GM19455 (cell line): ENCODE data around the gene MAGI2.
"Not testable (repeated sequence)": the region's sequence is repeated elsewhere in the genome, so short reads cannot be mapped to it uniquely, and the experiment has no call there.

Experiments used
- ATAC-seq: cut with Tn5 transposase; IDR thresholded peaks from one replicate; pipeline ENCODE4 v1.9.1; 2021; ENCODE audit not compliant: unreplicated experiment

Gene MAGI2

DNA sequence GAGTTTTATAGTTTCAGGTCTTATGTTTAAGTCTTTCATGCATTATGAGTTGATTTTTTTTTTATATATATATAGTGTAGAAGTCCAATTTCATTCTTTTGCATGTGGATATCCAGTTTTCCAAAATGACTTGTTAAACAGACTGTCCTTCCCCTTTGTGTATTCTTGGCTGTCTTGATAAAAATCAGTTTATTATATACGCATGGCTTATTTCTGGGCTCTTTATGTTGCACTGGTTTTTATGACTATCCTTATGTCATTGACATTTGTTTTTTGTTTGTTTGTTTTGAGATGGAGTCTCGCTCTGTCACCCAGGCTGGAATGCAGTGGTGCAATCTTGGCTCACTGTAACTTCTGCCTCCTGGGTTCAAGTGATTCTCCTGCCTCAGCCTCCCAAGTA is 485.9 kb downstream of the MAGI2 start:
- not testable (repeated sequence) for ATAC-seq

- ATAC-seq = no peak
These were observed 486.4 kb downstream of the MAGI2 start for GRCh38 chr7:78967046-78967445.

DNA sequence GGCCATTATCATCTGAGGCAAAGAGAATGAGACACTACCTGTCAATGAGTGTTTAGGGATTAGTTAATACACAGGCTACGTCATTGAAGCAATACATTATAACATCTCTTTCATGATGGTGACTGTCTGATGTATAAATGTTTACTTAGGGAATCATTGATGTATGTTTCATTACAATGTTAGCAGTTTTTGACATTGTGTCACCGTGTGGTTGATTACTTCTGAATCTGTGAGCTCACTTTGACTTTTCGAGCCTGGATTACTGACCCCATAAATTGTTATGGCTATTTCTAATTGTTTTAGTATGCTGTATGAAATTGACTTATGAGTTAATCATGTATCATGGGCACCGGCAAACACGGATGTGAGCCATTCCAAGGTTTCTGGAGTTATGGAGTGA is 494.0 kb downstream of the MAGI2 start:
- ATAC-seq = no peak

GRCh38 chr7:78955329-78955728 is 498.1 kb downstream of the MAGI2 start:
- ATAC-seq = no peak

DNA sequence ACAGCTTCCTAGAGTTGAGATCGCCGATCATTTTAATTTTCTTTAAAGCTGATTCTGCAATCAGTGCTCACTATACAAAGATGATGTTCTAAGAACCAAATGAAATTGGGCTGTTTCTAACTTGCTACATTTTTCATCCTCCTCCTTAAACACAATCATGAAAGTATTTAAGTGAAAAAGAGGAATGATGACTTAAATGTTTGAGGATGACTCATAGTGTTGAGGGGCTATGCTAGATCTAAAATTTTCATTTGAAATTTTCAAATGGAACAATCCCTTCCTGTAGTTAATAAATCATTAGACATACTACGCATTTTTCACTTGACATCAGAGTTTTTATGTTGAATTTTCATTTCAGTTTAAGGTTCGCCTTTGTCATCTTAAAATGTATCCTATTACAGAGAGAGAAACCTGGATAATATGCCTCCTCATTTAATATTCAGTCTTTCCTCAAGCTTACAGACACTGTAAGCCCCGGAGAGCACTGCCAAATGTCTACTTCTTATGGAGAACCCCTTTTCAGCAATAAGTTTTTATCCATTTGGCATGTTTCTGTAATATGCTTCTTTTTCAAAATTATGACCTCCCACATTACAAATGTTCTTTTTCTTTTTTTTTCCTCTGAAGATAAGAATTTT is 499.6 kb downstream of the MAGI2 start:
- ATAC-seq = no peak

- ATAC-seq = no peak
These were observed 500.4 kb downstream of the MAGI2 start for GRCh38 chr7:78953090-78953489.

DNA sequence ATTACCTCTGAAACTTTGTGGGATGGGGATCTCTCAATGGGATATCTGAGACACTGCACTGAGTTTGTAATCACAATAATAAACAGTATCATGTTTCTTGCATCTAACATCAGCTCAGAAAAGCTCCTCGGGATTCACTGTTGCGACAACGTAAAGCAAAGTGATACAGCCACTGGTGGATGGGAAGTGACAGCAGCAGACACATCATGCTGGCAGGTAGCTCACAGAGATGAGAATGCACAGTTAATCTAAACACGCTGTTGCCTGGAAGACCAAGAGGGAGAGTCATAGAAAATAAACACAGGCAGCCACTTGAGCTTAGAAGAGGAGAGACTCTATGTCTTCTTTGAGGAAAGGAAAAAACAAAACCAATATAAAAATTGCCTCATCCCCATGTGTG is 513.8 kb downstream of the MAGI2 start:
- ATAC-seq = no peak

GRCh38 chr7:78924581-78924980 is 528.9 kb downstream of the MAGI2 start:
- no peak for ATAC-seq

DNA sequence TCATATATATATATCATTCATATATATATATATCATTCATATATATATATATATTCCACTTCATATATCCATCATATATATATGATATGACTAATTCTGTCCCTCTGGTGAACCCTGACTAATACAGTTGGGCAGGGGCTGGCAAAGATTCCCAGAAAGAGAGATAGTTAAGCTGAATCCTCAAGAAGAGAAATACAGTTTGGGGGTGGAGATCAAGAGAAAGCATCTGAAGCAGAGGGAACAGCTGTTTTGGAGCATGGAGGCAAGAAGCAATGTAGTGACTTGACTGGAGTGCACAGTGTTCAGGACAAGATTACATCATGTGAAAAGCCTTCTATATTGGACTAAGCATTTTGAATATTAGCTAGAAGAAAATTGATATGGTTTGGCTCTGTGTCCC is 540.7 kb downstream of the MAGI2 start:
- ATAC-seq = no peak

DNA sequence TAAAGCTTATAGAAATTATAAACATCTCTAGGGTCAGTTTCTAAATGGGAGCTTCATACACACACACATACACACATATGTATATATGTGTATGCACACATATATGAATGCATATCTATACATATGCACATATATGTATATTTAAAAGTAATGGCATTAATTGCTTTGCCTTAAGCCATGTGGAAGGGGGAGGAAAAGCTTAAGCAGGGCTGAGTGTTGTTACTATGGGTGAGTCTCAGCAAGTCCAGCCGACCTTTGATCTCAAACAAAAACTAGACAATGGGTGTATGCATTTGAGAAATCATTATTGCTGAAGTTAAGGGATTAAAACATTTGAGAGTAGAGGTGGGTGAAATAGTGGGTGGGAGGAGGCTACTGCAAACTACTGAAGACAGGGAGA is 546.7 kb downstream of the MAGI2 start:
- ATAC-seq = no peak

DNA sequence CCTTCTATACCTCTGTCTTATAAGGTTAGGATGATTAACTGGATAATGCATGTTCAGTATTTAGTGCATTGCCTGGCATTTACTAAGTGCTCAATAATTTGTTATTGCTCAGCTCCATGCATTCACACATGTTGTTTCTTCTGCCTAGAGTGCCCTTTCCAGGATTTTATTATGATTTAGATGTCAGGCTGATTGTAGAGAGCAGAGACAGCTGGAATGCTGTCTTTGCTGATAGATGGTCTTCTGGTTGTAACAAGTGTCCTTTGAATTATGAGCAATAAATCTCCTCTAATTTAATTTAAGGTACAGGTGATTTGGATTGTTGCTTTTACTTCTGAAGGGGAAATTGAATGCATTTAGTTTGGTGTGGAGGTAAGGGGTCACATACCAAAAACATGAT is 548.0 kb downstream of the MAGI2 start:
- no peak for ATAC-seq

- ATAC-seq = no peak
These were observed 548.5 kb downstream of the MAGI2 start for GRCh38 chr7:78904983-78905382.

- ATAC-seq = no peak
These were observed 551.9 kb downstream of the MAGI2 start for GRCh38 chr7:78901566-78901965.

- no peak for ATAC-seq
These were observed 552.7 kb downstream of the MAGI2 start for GRCh38 chr7:78900806-78901205.

DNA sequence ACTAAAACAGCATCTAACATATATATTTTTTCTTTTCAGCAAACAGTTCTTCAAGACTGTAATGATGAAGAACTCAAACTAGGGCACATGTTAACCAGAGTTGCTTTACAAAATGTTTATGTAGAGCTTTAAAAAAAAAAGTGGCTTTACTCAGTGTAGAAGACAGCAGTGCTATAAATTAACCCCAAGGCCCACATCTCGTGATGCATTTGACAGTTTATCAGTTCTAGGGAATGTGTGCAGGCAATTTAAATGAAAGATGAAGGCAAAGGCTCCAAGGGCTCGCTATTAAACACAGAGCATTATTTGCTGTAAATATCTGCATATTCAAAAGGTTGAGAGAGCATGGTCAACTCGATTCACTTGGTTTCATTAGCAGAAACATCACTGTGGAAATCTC is 558.1 kb downstream of the MAGI2 start:
- no peak for ATAC-seq

GRCh38 chr7:78879206-78879605 is 574.3 kb downstream of the MAGI2 start:
- ATAC-seq = no peak

GRCh38 chr7:78873117-78873516 is 580.4 kb downstream of the MAGI2 start:
- no peak for ATAC-seq

DNA sequence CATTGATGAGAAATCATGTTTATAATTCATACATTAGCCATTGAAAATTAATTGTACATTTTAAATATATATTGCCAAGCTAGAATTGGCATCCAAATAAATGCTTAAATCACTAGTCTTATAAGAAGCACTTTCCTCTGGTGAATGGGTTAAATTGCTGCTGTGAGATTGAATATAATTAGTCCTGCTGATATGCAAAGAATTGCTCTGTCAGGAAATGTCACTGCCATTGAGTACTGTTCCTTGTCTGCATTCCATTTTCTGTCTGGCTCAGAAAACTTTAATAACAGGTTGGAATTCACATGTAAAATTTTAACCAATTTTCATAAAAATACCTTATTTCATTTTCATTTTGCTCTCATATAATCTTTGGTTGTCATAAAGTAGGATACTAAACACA is 589.1 kb downstream of the MAGI2 start:
- ATAC-seq = no peak

GRCh38 chr7:78863281-78863680 is 590.2 kb downstream of the MAGI2 start:
- ATAC-seq = no peak

DNA sequence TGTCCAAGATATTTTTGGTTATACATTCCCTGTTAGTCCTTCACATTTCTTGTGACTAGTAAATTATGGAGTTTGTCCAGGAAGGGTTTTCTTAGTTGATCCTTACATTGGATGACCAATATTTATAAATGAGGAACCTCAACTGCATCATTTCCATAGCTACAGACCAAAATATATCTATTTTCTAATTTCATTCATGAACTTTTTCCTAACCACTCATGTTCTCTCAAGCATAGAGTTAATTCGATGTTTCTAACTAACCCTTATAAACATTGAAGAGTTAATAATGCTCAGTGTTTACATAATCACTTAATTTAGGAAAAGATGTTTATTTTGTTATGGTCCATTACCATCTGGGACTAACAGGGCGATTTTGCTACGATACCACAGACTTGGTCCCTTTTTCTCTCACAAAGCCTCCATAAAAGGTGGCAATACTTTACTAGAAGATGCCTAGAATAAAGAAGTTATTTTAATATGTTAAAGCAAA is 591.0 kb downstream of the MAGI2 start:
- no peak for ATAC-seq

- no peak for ATAC-seq
These were observed 600.5 kb downstream of the MAGI2 start for GRCh38 chr7:78852951-78853350.

- no peak for ATAC-seq
These were observed 603.2 kb downstream of the MAGI2 start for GRCh38 chr7:78850093-78850740.

DNA sequence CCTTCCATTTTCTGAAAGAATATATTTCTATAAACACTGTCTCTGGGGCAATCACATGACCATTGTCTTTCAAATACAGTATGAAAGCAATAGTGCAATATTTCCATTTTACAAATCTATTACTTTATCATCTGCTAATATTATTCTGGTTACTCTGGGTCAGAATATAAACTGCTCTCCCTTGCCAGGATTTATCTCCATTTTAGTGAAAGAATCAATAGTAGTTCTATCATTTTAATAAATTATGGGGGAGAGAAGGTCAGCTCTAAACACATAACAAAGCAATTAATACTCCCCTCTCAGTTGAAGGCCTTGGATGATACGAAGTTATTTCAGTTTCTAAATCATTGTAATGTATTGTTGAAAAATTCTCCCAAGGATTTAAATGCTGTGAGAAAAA is 608.3 kb downstream of the MAGI2 start:
- no peak for ATAC-seq
